Osteoblast (primary cell): ENCODE results near the gene SLC1A1. TPM values are rescaled to one million over a fixed set of nuclear protein-coding genes. Genes with fewer than 3 reads are reported as not detected.

Experiments
- DNase-seq: peaks from one replicate; pipeline ENCODE4 v3.0.0; 2011; ENCODE audit warnings: low spot score, mixed read lengths; ENCODE audit not compliant: insufficient read length; ENCODE audit errors: missing footprints
- H2AFZ ChIP-seq: 2 replicates; pipeline ENCODE4 v1.6.0; 2011; ENCODE audit warnings: mild to moderate bottlenecking, low read length
- H3K27ac ChIP-seq: 2 replicates; pipeline ENCODE4 v1.5.1; 2011; ENCODE audit warnings: mild to moderate bottlenecking, low read depth, low read length, moderate library complexity
- H3K27me3 ChIP-seq: 2 replicates; pipeline ENCODE4 v1.6.0; 2012; ENCODE audit warnings: mild to moderate bottlenecking, control low read depth, inconsistent platforms, low read length, moderate library complexity; ENCODE audit not compliant: insufficient read depth
- H3K36me3 ChIP-seq: 2 replicates; pipeline ENCODE4 v1.5.1; 2011; ENCODE audit warnings: mild to moderate bottlenecking, low read length, control low read depth, moderate library complexity; ENCODE audit not compliant: insufficient read depth
- H3K4me1 ChIP-seq: 2 replicates; pipeline ENCODE4 v1.5.1; 2011; ENCODE audit warnings: mild to moderate bottlenecking, low read length, control low read depth, moderate library complexity; ENCODE audit not compliant: insufficient read depth
- H3K4me2 ChIP-seq: 2 replicates; pipeline ENCODE4 v1.6.0; 2011; ENCODE audit warnings: mild to moderate bottlenecking, low read length; ENCODE audit not compliant: insufficient read depth
- H3K4me3 ChIP-seq: fragments of 200-600 bp; sonication (generic); 3 replicates; pipeline ENCODE4 v1.5.1; 2012; ENCODE audit warnings: mild to moderate bottlenecking, low read length, inconsistent platforms; ENCODE audit not compliant: insufficient read depth
- H3K79me2 ChIP-seq: 2 replicates; pipeline ENCODE4 v1.6.0; 2012; ENCODE audit warnings: mild to moderate bottlenecking, low read length, control low read depth, inconsistent platforms; ENCODE audit not compliant: insufficient read depth
- H3K9me3 ChIP-seq: 2 replicates; pipeline ENCODE4 v1.5.1; 2011; ENCODE audit warnings: low read depth, low read length, control low read depth
- H4K20me1 ChIP-seq: 2 replicates; pipeline ENCODE4 v1.6.0; 2012; ENCODE audit warnings: mild to moderate bottlenecking, low read length, control low read depth; ENCODE audit not compliant: insufficient read depth
- total RNA-seq: library from RNA; depleted of rRNA; stranded (reverse); fragments of >200 nt; gene quantifications from 2 replicates; pipeline ENCODE4 v1.2.3, GENCODE V29; 2012
- TF ChIP-seq, protein P1 (sequence below): IDR thresholded peaks from 2 replicates; pipeline ENCODE4 v1.5.1; 2011; ENCODE audit warnings: mild to moderate bottlenecking, low read depth, low read length, moderate library complexity; ENCODE audit errors: extremely low read depth

SLC1A1 gene
- total RNA-seq, 1 donor, result 25.7 TPM

DNA sequence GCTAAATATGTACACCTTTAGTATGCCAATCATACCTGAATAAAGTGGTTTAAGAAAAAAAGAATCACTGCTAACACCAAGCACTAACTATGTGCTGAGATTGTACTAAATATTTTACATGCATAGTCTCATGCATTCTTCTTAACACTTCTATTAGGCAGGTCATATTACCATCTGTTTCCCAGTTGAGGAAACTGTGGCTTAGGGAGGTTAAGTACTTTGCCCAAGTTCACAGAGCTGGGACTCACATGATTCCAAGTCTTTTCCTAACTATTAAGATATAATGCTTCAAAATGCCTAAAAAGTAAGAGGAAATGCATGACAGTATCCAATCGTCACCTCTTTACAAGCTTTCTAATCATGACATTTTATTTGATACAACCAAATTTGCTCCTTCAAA lies 102.6 kb downstream of the SLC1A1 start:
- Histone ChIP-seq H3K4me1 (peaks cover 5% of the 10 kb centered on the region), H3K4me3 (no peak overlapping the region), H3K27me3 (no peaks in the 10 kb centered on the region), H4K20me1 (no peaks in the 10 kb centered on the region), H3K36me3 (no peaks in the 10 kb centered on the region), H2AFZ (no peak overlapping the region), H3K9me3 (no peaks in the 10 kb centered on the region), H3K4me2 (no peak overlapping the region), H3K79me2 (no peaks in the 10 kb centered on the region), H3K27ac (no peak overlapping the region)
- no peak for DNase-seq
- TF ChIP-seq, protein P1, sequence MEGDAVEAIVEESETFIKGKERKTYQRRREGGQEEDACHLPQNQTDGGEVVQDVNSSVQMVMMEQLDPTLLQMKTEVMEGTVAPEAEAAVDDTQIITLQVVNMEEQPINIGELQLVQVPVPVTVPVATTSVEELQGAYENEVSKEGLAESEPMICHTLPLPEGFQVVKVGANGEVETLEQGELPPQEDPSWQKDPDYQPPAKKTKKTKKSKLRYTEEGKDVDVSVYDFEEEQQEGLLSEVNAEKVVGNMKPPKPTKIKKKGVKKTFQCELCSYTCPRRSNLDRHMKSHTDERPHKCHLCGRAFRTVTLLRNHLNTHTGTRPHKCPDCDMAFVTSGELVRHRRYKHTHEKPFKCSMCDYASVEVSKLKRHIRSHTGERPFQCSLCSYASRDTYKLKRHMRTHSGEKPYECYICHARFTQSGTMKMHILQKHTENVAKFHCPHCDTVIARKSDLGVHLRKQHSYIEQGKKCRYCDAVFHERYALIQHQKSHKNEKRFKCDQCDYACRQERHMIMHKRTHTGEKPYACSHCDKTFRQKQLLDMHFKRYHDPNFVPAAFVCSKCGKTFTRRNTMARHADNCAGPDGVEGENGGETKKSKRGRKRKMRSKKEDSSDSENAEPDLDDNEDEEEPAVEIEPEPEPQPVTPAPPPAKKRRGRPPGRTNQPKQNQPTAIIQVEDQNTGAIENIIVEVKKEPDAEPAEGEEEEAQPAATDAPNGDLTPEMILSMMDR, result no peak

DNA sequence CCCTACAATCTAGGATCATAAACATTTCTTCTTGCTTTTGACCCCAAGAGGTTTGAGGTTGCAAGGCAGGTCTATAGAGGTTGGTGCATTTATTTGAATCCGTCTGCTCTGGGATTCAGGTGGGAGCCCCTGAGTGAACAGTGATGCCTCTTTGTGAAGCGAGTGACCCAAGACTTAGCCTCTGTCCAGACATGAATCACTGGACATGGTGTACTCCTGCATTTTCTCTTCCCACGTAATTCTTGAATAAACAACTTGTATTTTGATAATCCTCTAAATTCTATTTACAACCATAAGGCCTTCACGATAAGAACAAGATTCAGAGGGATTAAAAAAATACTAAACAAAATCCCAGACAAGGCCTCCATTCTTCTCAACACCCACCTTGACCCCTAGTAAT lies 104.3 kb downstream of the SLC1A1 start:
- Histone ChIP-seq H2AFZ (no peak overlapping the region), H3K4me3 (no peak overlapping the region), H3K79me2 (no peaks in the 10 kb centered on the region), H3K27ac (no peak overlapping the region), H3K36me3 (no peaks in the 10 kb centered on the region), H3K4me2 (no peak overlapping the region), H3K4me1 (peaks cover 5% of the 10 kb centered on the region), H3K27me3 (no peaks in the 10 kb centered on the region), H4K20me1 (no peaks in the 10 kb centered on the region), H3K9me3 (no peaks in the 10 kb centered on the region)
- no peak for DNase-seq
- TF ChIP-seq, protein P1, result no peak

- Histone ChIP-seq H3K79me2 (no peaks in the 10 kb centered on the region), H3K4me2 (no peak overlapping the region), H3K27me3 (no peaks in the 10 kb centered on the region), H3K4me1 (peaks cover 5% of the 10 kb centered on the region), H3K4me3 (no peak overlapping the region), H3K36me3 (no peaks in the 10 kb centered on the region), H4K20me1 (no peaks in the 10 kb centered on the region), H3K9me3 (no peaks in the 10 kb centered on the region), H2AFZ (no peak overlapping the region), H3K27ac (no peak overlapping the region)
- DNase-seq, result no peak
- TF ChIP-seq, protein P1, result no peak
Observed at GRCh38 chr9:4594994-4595393, 104.7 kb downstream of the SLC1A1 start.

GRCh38 chr9:4596165-4596922 lies 106.1 kb downstream of the SLC1A1 start:
- H4K20me1 ChIP-seq, result no peaks in the 10 kb centered on the region
- no peak overlapping the region for H3K27ac ChIP-seq
- no peaks in the 10 kb centered on the region for H3K36me3 ChIP-seq
- H2AFZ ChIP-seq, result peak overlapping the region; percentile 22
- H3K27me3 ChIP-seq, result peaks cover 2% of the 10 kb centered on the region
- H3K4me2 ChIP-seq, result peak overlapping the region; percentile 34
- peaks cover 5% of the 10 kb centered on the region for H3K4me1 ChIP-seq
- no peak for DNase-seq
- H3K79me2 ChIP-seq, result no peaks in the 10 kb centered on the region
- TF ChIP-seq, protein P1, result no peak
- no peaks in the 10 kb centered on the region for H3K9me3 ChIP-seq
- peak overlapping the region; percentile 13 for H3K4me3 ChIP-seq
